ENCODE results near the gene TOGARAM1.
"Not testable (repeated sequence)": the region's sequence is repeated elsewhere in the genome, so short reads cannot be mapped to it uniquely, and the experiment has no call there.

The TOGARAM1 gene

GRCh38 chr14:45038865-45039264 lies 76.9 kb downstream of the TOGARAM1 start:
- FAIRE-seq (no peak), DNase-seq (ENCODE audit: extremely low spot score, insufficient read length, low read depth) (no peak)

DNA sequence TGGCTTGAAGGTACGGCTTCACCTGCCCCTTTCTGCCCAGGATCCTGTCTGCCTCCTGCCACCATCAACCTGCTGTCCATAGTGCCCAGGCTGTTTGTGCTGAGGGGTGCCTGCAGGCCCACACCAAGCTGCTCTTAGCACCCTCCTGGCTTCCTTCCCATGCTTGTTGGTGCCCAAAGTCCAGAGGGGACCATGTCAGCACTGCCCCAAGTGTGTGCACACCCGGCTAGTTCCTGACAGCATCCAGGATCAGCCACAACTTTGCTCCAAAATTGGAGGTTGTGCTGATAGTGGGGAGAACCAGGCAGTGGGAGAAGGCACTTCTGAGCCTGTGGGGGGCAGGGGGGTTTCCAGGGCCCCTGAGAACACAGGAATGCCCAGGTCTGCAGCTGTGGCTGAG lies 77.4 kb downstream of the TOGARAM1 start:
- DNase-seq (ENCODE audit: extremely low spot score, insufficient read length, low read depth) = no peak
- no peak for FAIRE-seq

- no peak for DNase-seq (ENCODE audit: extremely low spot score, insufficient read length, low read depth)
- no peak for FAIRE-seq
Measured at GRCh38 chr14:45041641-45042040, 79.7 kb downstream of the TOGARAM1 start.

DNA sequence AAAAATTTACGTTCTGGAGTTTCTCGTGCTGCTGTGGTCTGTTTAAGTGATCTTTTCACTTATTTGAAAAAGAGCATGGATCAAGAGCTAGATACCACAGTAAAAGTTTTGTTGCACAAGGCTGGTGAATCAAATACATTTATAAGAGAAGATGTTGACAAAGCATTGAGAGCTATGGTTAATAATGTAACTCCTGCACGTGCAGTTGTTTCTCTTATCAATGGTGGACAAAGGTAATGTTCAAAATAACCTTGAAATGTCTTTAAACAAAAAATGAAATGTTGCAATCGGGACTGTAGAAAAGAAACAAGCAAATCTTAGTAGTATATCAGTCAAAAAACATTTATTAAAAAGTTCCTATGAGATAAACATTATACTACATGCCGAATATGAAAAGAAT lies 82.6 kb downstream of the TOGARAM1 start:
- DNase-seq (ENCODE audit: extremely low spot score, insufficient read length, low read depth) (no peak), FAIRE-seq (no peak)

DNA sequence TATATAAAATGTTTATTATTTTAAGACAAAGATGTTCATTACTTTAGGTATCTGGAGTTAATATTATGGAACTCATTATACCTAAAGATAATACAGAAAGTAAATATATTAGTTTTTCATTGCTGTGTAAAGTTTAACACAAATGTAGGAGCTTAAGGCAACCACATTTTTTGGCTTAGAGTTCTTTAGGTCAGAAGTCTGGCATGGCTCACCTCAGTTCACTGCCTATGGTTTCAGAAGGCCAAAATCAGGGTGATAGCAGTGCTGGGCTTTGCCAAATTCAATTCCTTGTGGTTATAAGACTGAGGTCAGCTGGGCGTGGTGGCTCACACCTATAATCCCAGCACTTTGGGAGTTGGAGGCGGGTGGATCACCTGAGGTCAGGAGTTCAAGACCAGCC lies 86.4 kb downstream of the TOGARAM1 start:
- DNase-seq (ENCODE audit: extremely low spot score, insufficient read length, low read depth) (no peak), FAIRE-seq (no peak)

GRCh38 chr14:45051180-45051579 lies 89.2 kb downstream of the TOGARAM1 start:
- FAIRE-seq = no peak
- DNase-seq (ENCODE audit: extremely low spot score, insufficient read length, low read depth) = no peak

GRCh38 chr14:45051896-45052295 lies 89.9 kb downstream of the TOGARAM1 start:
- FAIRE-seq = no peak
- DNase-seq (ENCODE audit: extremely low spot score, insufficient read length, low read depth) = no peak

- DNase-seq (ENCODE audit: extremely low spot score, insufficient read length, low read depth) (no peak), FAIRE-seq (no peak)
Measured at GRCh38 chr14:45057349-45057748, 95.4 kb downstream of the TOGARAM1 start.

DNA sequence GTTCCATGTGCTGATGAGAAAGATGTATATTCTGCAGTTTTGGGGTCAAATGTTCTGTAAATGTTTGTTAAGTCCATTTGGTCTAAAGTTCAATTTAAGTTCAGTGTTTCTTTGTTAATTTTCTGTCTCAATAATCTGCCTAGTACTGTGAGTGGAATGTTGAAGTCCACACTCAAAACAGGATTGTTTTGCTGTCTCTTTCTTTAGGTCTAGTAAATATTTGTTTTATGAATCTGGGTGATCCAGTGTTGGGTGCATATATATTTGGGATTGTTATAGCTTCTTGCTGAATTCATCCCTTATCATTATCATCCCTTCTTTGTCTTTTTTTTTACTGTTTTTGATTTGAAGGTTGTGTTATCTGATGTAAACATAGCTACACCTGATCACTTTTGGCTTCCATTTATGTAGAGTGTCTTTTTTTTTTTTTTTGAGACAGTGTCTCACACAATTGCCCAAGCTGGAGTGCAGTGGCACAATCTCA lies 95.9 kb downstream of the TOGARAM1 start:
- no peak for DNase-seq (ENCODE audit: extremely low spot score, insufficient read length, low read depth)
- no peak for FAIRE-seq

- DNase-seq (ENCODE audit: extremely low spot score, insufficient read length, low read depth) (no peak), FAIRE-seq (no peak)
Measured at GRCh38 chr14:45060551-45060950, 98.6 kb downstream of the TOGARAM1 start.

GRCh38 chr14:45065540-45065939 lies 103.5 kb downstream of the TOGARAM1 start:
- FAIRE-seq = no peak

DNA sequence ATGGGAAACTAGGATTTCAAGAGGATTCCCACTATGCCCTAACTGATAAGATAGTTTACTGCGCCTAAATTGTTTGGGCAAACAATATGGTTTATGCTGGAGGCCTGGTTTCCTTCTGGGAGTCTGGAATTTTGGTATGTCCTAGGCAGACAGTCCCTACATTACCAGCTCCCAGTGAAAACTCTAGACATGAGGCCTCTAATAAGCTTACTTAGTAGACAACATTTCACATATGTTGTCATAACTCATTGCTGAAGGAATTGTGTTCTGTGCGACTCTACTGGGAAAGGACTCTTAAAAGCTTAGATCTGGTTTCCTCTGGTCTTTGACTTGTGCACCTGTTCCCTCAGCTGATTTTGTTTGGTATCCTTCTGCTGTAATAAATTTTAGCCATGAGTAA lies 104.0 kb downstream of the TOGARAM1 start:
- FAIRE-seq (no peak), DNase-seq (ENCODE audit: extremely low spot score, insufficient read length, low read depth) (no peak)

More at GRCh38 chr14:45065540-45065939, 103.5 kb downstream of the TOGARAM1 start:
- DNase-seq (ENCODE audit: extremely low spot score, insufficient read length, low read depth) = no peak

DNA sequence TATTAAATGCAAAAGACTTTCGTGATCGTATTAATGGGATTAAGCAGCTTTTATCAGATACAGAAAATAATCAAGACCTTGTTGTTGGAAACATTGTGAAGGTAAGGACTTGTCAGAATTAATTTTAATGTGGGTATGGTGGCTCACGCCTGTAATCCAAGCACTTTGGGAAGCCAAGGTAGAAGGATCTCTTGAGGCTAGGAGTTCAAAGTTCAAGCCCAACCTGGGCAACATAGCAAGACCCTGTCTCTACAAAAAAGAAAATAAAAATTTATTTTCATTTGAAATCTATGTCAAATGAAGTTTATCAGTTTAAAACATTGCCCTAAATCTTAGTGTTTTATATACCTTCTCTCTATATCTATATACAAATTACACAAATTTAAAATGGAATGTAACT lies 104.7 kb downstream of the TOGARAM1 start:
- no peak for DNase-seq (ENCODE audit: extremely low spot score, insufficient read length, low read depth)
- FAIRE-seq = no peak

- DNase-seq (ENCODE audit: extremely low spot score, insufficient read length, low read depth) (no peak), FAIRE-seq (no peak)
Measured at GRCh38 chr14:45068396-45068795, 106.4 kb downstream of the TOGARAM1 start.

DNA sequence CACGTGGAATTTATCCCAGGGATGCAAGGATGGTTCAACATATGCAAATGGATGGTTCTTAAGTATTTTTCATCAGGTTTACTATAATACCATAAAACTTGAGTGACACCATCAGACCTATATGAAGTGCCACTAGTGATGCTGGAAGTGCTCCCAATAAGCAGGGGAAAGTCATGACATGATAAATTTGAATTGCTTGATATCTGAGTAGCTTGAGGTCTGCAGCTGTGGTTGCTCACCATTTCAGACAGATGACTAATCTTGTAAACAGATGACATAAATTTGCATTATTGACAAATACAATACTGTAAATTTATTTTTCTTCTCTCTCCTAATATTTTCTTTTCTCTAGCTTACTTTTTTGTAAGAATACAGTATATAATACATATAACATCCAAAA lies 108.2 kb downstream of the TOGARAM1 start:
- DNase-seq (ENCODE audit: extremely low spot score, insufficient read length, low read depth) (no peak), FAIRE-seq (no peak)

- no peak for DNase-seq (ENCODE audit: extremely low spot score, insufficient read length, low read depth)
- no peak for FAIRE-seq
Measured at GRCh38 chr14:45072126-45072525, 110.1 kb downstream of the TOGARAM1 start.

DNA sequence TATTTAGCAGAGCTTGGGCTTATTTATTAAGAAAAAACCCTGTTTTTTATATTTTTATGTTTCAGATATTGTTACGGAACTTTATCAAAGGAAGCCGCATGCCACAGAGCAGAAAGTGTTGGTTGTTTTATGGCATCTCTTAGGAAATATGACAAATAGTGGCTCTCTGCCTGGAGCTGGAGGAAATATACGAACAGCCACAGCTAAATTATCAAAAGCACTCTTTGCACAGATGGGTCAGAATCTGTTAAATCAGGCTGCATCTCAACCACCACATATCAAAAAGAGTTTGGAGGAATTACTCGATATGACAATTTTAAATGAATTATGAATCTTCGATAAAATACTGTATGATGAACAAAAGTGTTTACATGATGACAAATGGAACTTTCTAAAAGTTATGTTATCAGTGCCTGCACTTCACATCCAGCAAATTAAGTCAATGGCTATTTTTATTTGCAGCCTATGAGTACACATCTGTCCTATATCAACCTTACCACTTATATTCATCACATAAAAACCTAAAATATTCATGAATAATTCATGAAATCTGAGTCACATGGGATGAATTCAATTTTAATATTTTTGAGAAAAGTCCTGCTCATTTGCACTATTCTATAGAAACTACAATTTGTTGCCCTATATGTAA lies 111.4 kb downstream of the TOGARAM1 start:
- FAIRE-seq = no peak
- DNase-seq (ENCODE audit: extremely low spot score, insufficient read length, low read depth) = no peak

- FAIRE-seq (no peak), DNase-seq (ENCODE audit: extremely low spot score, insufficient read length, low read depth) (no peak)
Measured at GRCh38 chr14:45078323-45078722, 116.3 kb downstream of the TOGARAM1 start.

DNA sequence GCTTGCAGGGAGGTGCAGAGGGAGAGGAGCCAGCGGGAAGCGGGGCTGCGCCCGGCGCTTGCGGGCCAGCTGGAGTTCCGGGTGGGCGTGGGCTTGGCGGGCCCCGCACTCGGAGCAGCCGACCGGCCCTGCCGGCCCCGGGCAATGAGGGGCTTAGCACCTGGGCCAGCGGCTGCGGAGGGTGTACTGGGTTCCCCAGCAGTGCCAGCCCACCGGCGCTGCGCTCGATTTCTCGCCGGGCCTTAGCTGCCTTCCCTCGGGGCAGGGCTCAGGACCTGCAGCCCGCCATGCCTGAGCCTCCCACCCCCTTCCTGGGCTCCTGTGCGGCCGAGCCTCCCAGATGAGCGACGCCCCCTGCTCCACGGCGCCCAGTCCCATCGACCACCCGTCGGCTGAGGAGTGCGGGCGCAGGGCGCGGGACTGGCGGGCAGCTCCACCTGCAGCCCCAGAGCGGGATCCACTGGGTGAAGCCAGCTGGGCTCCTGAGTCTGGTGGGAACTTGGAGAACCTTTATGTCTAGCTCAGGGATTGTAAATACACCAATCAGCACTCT lies 118.5 kb downstream of the TOGARAM1 start:
- DNase-seq (ENCODE audit: extremely low spot score, insufficient read length, low read depth); FAIRE-seq: not testable (repeated sequence)

- FAIRE-seq; DNase-seq (ENCODE audit: extremely low spot score, insufficient read length, low read depth): not testable (repeated sequence)
Measured at GRCh38 chr14:45081096-45081495, 119.1 kb downstream of the TOGARAM1 start.

DNA sequence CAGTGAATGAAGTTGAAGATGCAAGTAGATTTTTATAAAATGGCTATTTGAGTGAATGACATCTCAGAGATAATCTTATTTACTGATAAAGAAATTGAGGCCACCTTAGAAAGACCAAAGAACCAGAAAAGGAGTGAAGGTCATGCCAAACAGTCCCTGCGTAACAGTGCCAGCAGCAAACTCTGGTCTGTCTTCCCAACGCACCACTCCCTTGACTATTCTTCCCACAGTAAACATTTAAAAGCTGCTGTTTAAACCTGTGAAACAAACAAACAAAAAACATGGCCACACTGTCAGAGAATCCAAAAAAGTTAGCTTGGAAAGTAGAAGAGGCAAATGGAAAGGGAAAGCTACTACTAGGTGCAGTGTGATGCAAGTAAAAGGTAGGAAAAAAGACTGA lies 120.4 kb downstream of the TOGARAM1 start:
- FAIRE-seq = no peak
- no peak for DNase-seq (ENCODE audit: extremely low spot score, insufficient read length, low read depth)

GRCh38 chr14:45083617-45083975 lies 121.6 kb downstream of the TOGARAM1 start:
- DNase-seq (ENCODE audit: extremely low spot score, insufficient read length, low read depth) (no peak), FAIRE-seq (no peak)
